ENCODE results near the gene CCNY.

DNA sequence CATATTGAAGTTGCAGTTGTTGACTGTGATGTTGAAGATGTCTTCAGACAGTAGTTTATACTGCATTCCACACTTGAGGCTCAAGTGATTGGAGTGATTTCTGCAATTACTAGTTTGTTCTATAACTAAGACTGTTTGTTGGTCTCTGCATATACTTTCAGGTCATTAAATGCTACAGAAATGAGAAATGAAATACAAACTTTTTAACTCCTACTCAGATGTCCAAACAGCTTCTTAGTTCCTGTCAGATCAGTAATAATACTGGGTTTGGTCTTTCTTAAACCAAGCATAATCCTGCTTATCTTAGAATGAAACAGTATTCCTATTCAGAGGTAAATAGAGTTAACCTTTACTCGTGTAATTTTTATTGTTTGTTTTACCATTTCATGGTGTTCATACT is 115.9 kb downstream of the CCNY start:
- TF ChIP-seq, protein P1, sequence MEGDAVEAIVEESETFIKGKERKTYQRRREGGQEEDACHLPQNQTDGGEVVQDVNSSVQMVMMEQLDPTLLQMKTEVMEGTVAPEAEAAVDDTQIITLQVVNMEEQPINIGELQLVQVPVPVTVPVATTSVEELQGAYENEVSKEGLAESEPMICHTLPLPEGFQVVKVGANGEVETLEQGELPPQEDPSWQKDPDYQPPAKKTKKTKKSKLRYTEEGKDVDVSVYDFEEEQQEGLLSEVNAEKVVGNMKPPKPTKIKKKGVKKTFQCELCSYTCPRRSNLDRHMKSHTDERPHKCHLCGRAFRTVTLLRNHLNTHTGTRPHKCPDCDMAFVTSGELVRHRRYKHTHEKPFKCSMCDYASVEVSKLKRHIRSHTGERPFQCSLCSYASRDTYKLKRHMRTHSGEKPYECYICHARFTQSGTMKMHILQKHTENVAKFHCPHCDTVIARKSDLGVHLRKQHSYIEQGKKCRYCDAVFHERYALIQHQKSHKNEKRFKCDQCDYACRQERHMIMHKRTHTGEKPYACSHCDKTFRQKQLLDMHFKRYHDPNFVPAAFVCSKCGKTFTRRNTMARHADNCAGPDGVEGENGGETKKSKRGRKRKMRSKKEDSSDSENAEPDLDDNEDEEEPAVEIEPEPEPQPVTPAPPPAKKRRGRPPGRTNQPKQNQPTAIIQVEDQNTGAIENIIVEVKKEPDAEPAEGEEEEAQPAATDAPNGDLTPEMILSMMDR (IDR thresholded peaks at IDR 0.05; ENCODE audit: low read length), result no peak
- TF ChIP-seq EZH2phosphoT487 (IDR thresholded peaks at IDR 0.05; ENCODE audit: low read length) (no peak), EZH2 (optimal IDR thresholded peaks at IDR 0.05; ENCODE audit: low read depth, low read length) (no peak)

Data from MM.1S (cell line).